OCI-LY7 (cell line): ENCODE results near the gene ADISSP. TPM values are rescaled to one million over a fixed set of nuclear protein-coding genes. Genes with fewer than 3 reads are reported as not detected.

ENCODE experiments used
- BruUV-seq: library from RNA; stranded (reverse); fragments of 400-500 nt; replicated peaks from 2 replicates; lab custom pipeline; 2021; lab: Mats Ljungman, UMichigan
- CTCF ChIA-PET: fragments of 300-600 bp; sonication (Branson Sonifier 250); formaldehyde crosslinking; loops from one replicate; lab custom pipeline; 2022; ENCODE audit warnings: antibody characterized with exemption; ENCODE audit not compliant: unreplicated experiment; lab: Charles Lee
- POLR2A ChIA-PET: fragments of 300-600 bp; sonication (Branson Sonifier 250); formaldehyde crosslinking; loops from one replicate; lab custom pipeline; 2022; ENCODE audit warnings: antibody characterized with exemption; lab: Charles Lee
- DNase-seq: peaks from one replicate; pipeline ENCODE4 v3.0.0-alpha.2; 2015; ENCODE audit warnings: low spot score
- H2AFZ ChIP-seq: fragments of 200-600 bp; sonication (generic), shearing (Covaris generic); 2 replicates; pipeline ENCODE4 v1.6.1; 2014; ENCODE audit warnings: mild to moderate bottlenecking, antibody characterized with exemption, low read length, moderate library complexity
- H3K27ac ChIP-seq: fragments of 200-600 bp; sonication (generic); 2 replicates; pipeline ENCODE4 v1.5.1; 2014; ENCODE audit warnings: mixed run types, low read depth, mild to moderate bottlenecking, moderate library complexity, low read length, inconsistent platforms; ENCODE audit not compliant: poor library complexity, severe bottlenecking
- H3K36me3 ChIP-seq: fragments of 200-600 bp; sonication (generic); 2 replicates; pipeline ENCODE4 v1.6.1; 2014; ENCODE audit warnings: mild to moderate bottlenecking, antibody characterized with exemption, low read length, moderate library complexity, mixed read lengths; ENCODE audit not compliant: insufficient read depth
- H3K4me1 ChIP-seq: fragments of 200-600 bp; sonication (generic); 2 replicates; pipeline ENCODE4 v1.5.1; 2014; ENCODE audit warnings: mild to moderate bottlenecking, low read length; ENCODE audit not compliant: insufficient read depth, poor library complexity, severe bottlenecking
- H3K4me2 ChIP-seq: fragments of 200-600 bp; sonication (generic); 2 replicates; pipeline ENCODE4 v1.6.1; 2014; ENCODE audit warnings: mild to moderate bottlenecking, low read length
- H3K4me3 ChIP-seq: fragments of 200-600 bp; sonication (generic); 2 replicates; pipeline ENCODE4 v1.5.1; 2014; ENCODE audit warnings: mild to moderate bottlenecking, low read depth, low read length; ENCODE audit not compliant: poor library complexity, severe bottlenecking
- H3K79me2 ChIP-seq: fragments of 200-600 bp; sonication (generic); 2 replicates; pipeline ENCODE4 v1.6.1; 2016; ENCODE audit warnings: low read depth, mild to moderate bottlenecking, low read length, moderate library complexity, mixed read lengths; ENCODE audit not compliant: insufficient read depth
- H3K9me2 ChIP-seq: fragments of 200-600 bp; sonication (generic); 2 replicates; pipeline ENCODE4 v1.6.1; 2016; ENCODE audit warnings: mild to moderate bottlenecking, low read length, mixed read lengths; ENCODE audit not compliant: insufficient read depth
- H3K9me3 ChIP-seq: fragments of 200-600 bp; sonication (generic); 2 replicates; pipeline ENCODE4 v1.6.1; 2014; ENCODE audit warnings: mild to moderate bottlenecking, mixed run types, low read length, mixed read lengths
- H4K20me1 ChIP-seq: fragments of 200-600 bp; sonication (generic); 2 replicates; pipeline ENCODE4 v1.6.1; 2014; ENCODE audit warnings: mild to moderate bottlenecking, antibody characterized with exemption, low read length, moderate library complexity, mixed read lengths; ENCODE audit not compliant: insufficient read depth
- EZH2phosphoT487 ChIP-seq: fragments of 200-600 bp; sonication (generic); IDR thresholded peaks from 2 replicates; pipeline ENCODE4 v1.6.1; 2018; ENCODE audit warnings: low read depth, borderline replicate concordance, mild to moderate bottlenecking, mixed run types, antibody characterized with exemption, low read length, moderate library complexity, mixed read lengths
- intact Hi-C: fragments of 100-400 bp; cut with micrococcal nuclease; formaldehyde crosslinking; loops from one replicate; pipeline ENCODE4 v1.10.0; 2022; ENCODE audit not compliant: unreplicated experiment
- total RNA-seq, 2 experiments: library from RNA; depleted of rRNA in 1 of 2; stranded (reverse); fragments of >200 nt in 1 of 2; shearing (Covaris generic) in 1 of 2; gene quantifications; 2 replicates each; pipeline ENCODE4 v1.2.3, GENCODE V29; 2014 to 2022
- TF ChIP-seq, protein P1 (sequence below): fragments of 200-600 bp; sonication (generic); conservative IDR thresholded peaks from 2 replicates; pipeline ENCODE4 v1.5.1; 2014; ENCODE audit warnings: mild to moderate bottlenecking, antibody characterized with exemption, low read length, moderate library complexity, mixed read lengths

Gene ADISSP
- total RNA-seq, 2 experiments from 2014 or later = 64.4 to 66.7 TPM

DNA sequence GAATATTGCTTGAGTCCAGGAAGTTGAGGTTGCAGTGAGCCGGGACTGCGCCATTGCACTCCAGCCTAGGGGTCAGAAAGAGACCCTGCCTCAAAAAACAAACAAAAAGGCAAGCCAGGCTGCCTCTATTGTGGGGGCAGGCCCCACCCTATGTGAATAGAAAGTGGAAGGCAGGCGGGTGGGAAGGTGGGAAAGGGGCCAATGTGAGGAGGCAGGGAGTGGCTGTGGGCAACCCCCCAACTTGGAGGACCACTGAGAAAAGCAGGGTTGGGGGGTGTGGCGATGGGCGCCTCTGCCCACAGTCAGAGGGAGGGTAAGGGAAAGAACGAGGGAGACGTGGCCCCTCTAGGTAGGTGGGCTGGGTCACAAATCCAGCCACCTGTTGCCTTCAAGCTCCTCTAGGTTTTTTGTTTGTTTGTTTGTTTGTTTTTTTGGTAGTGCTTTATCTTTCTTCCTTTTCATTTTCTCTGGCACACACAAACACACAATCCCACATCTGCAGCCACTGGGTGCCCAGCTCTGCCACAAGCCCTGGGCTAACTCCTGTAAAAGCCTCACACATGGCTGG lies 47.5 kb upstream of the ADISSP start:
- Histone ChIP-seq H3K9me2 (no peaks in the 10 kb centered on the region), H3K9me3 (no peaks in the 10 kb centered on the region), H3K79me2 (no peaks in the 10 kb centered on the region), H3K36me3 (no peaks in the 10 kb centered on the region), H4K20me1 (no peaks in the 10 kb centered on the region), H3K27ac (no peak overlapping the region), H3K4me2 (no peak overlapping the region), H3K4me1 (peaks cover 29% of the 10 kb centered on the region), H3K4me3 (no peak overlapping the region), H2AFZ (no peak overlapping the region)
- BruUV-seq = no TSS peak
- POLR2A ChIA-PET = interaction anchor here (0.6 kb wide), 1 partner anchor 26 kb away, joined by 4 read pairs; no protein-coding TSS in a partner anchor
- no peak for TF ChIP-seq EZH2phosphoT487
- TF ChIP-seq, protein P1, sequence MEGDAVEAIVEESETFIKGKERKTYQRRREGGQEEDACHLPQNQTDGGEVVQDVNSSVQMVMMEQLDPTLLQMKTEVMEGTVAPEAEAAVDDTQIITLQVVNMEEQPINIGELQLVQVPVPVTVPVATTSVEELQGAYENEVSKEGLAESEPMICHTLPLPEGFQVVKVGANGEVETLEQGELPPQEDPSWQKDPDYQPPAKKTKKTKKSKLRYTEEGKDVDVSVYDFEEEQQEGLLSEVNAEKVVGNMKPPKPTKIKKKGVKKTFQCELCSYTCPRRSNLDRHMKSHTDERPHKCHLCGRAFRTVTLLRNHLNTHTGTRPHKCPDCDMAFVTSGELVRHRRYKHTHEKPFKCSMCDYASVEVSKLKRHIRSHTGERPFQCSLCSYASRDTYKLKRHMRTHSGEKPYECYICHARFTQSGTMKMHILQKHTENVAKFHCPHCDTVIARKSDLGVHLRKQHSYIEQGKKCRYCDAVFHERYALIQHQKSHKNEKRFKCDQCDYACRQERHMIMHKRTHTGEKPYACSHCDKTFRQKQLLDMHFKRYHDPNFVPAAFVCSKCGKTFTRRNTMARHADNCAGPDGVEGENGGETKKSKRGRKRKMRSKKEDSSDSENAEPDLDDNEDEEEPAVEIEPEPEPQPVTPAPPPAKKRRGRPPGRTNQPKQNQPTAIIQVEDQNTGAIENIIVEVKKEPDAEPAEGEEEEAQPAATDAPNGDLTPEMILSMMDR = no peak
- intact Hi-C loops = no loop called here
- no peak for DNase-seq
- CTCF ChIA-PET = no interaction called here

DNA sequence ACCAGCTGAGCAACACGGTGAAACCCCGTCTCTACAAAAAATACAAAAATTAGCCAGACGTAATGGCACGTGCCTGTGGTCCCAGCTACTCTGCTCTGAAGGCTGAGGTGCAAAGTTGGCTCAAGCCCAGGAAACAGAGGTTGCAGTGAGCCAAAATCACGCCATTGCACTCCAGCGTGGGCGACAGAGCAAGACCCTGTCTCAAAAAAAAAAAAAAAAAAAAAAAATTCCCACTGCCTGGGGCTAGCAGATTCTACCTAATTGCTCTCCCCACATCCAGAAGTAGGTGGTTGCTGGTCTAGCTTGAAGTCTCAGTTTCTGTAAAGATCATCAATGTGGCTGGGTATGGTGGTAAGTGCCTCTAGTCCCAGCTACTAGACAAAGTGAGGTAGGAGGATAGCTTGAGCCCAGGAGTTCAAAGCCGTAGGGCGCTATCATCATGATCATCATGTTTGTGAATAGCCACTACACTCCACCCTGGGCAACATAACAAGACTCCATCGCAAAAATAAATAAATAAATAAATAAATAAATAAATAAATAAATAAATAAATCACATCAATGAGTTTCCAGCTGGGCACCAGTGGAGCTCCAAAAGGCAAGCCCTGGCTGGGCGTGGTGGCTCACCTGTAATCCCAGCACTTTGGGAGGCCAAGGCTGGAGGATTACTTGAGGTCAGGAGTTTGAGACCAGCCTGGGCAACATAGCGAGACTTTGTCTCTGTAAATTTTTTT lies 46.5 kb upstream of the ADISSP start:
- Histone ChIP-seq H3K27ac (no peak overlapping the region), H3K4me3 (no peak overlapping the region), H3K79me2 (no peaks in the 10 kb centered on the region), H3K9me3 (no peaks in the 10 kb centered on the region), H3K4me2 (no peak overlapping the region), H3K4me1 (peaks cover 20% of the 10 kb centered on the region), H3K36me3 (no peaks in the 10 kb centered on the region), H2AFZ (no peak overlapping the region), H4K20me1 (no peaks in the 10 kb centered on the region), H3K9me2 (no peaks in the 10 kb centered on the region)
- TF ChIP-seq EZH2phosphoT487 = no peak
- TF ChIP-seq, protein P1 = no peak
- intact Hi-C loops = no loop called here
- DNase-seq = no peak
- ChIA-PET CTCF (interaction anchor here (0.5 kb wide), 1 partner anchor 69 kb away, joined by 7 read pairs; no protein-coding TSS in a partner anchor), POLR2A (interaction anchor here (0.5 to 1.5 kb wide), 2 partner anchors 31 to 125 kb away, joined by 3 read pairs; no protein-coding TSS in a partner anchor)
- BruUV-seq = no TSS peak
